Measurements from ENCODE around the gene PPP4C.
"Not testable (repeated sequence)": the region's sequence is repeated elsewhere in the genome, so short reads cannot be mapped to it uniquely, and the experiment has no call there.

Gene PPP4C

DNA sequence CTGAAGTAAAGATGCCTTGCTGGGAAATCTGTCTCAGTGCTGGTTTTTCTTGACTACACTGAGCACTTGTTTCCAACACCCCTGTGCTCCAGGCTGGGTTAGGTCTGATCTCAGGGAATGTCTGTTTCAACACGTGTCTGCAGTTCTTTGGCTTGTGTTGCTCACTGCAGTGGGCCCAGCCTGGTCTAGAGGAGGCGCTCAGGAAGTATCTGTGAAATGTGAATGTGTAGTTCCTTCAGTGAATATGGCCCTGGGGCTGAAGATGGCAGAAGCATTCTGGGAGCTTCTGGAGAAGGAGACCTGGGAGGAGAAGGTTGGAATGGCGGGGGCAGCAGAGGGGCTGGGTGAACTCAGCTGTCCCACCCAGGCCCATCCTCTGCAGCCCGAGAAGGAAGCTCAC is 28.3 kb downstream of the PPP4C start:
- DNase-seq, result no peak

DNA sequence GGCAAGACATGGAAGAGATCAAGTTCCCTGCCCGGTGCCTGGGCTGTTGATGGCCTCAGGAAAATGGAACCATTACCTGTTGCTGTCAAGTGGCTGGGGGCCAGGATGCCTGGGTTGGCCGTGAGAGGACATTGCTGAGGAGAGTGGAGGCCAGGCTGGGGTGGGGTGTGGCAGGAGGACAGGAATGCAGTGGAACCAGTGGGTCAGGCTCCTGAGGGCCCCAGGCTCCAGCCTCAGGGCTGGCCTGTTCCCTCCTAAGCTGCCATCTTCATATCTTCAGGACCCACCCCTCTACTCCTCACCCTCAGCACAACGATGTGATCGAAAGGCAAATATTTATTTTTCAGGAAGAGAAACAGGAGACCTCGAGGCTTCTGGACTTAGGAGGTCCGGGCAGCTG is 28.7 kb downstream of the PPP4C start:
- no peak for DNase-seq

DNA sequence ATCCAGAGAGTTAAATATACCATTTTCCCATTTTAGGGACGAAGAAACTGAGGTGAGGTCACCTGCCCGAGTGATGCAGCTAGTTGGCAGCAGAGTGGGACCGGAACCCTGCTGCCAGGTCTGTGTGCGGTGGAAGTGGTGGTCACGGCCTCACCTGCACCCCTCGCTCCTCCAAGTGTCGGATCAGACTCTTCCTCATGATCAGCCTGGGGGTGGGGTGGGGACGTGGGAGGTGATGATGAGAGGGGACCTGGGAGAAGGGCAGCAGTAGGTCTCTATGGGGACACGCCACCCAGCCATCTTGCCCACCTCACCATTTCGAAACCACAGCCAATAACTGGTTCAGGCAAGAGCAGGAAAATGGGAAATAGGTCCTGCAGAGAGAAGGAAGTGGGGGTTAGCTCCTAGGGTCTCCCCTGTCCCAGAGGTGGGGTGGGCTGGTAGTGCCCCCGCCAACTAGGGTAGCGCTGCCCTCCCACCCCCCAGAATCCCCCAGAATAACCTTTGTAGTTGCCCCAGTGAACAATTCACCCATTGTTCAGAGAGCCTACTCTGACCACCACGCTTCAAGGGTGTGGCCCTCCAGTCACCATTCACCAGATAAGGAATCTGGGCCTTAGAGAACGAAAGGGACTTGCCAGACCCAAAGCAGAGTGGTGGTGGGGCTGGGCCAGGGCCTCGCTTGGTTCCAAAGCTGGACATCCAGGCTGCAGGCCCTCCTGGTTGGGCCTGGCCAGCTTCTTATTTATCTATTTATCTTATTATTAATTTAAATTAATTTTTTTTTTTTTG is 32.5 kb downstream of the PPP4C start:
- no peak for DNase-seq

DNA sequence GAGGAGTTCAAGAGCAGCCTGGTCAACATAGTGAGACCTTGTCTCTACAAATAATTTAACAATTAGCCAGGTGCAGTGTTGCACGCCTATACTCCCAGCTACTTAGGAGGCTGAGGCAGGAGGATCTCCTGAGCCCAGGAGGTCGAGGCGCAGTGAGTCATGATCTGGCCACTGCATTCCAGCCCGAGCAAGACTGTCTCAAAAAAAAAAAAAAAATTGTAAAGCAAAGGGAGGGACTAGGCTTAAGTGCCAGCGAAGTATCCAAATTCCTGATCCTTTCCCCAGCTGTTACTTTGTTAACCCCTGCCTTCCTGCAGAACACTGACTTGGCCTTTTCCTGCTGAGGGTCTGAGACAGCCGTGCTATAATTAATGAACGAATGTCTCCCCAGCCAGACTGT is 34.9 kb downstream of the PPP4C start:
- no peak for DNase-seq

DNA sequence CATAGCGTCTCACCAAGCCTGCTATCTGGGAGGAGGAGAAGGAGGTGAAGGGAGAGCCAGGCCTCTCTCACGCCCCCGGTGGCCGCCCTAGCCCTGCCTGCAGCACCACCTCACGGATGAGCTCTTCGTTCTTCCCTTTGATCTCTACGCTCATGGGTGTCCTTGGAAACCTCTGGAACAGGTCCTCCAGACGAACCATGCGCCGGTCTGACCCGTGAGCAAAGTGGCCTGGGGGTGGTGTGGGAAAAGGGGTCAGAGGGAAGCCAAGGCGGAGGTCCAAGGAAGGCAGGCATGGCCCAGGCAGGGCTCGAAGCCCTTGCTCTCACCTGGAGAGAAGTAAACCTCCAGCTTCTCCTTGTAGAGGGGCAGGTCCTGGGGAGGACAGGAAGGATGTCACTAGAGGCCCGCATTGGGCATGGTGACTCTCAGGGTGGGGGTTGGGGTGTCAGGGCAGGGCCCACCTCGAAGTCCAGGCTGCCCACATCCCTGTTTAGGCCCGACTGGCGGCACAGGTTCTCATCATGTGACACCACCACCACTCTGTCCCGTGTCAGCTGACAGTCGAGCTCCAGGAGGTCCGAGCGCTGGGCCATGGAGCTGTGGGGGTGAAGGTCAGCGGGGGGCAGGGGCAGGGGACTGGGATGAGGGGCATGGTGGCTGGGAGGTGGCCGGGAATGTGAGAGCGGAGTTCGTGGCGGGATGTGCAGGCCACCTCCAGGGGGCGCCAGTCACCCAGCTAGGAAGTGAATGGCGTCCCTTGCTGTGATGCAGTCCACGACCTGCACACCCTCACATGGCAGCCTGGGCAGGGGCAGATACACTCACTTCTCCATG is 36.6 kb downstream of the PPP4C start:
- DNase-seq, result no peak

DNA sequence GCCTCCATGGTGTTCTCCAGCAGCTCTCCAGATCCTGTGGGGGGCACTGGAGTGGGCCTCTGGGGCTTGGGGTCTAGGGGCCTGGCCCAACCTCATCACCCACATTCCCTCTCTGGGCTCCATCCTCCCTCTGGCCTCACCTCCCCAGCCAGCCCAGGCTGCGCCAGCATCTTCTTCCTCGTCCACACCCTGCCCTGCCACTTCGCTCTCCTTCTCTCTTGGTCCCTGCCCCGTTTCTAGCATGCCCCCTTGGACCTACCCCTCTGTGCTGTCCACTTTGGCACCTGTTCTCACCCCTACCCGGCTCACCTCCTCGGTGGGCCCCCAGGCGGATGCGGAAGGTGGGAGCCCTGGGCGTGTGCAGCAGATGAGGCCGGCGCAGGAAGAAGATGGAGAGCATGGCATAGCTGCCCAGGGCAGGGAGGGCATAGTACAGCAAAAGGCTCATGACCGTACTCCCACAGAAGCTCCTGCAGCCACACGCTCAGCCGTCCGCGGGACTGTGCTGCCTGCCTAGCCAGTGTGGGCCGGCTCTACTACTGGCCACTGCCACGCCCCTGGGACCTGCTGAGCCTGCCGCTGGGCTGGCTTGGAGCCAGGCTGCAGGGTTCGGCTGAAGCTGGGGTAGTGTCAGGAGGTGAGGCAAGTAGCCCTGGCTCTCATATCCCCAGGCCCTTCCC is 37.4 kb downstream of the PPP4C start, which contains the start of gene GDPD3:
TSS of gene GDPD3 (minus strand) at position 507 of the 680 bp plus-strand sequence. CDS start at position 448, 59 bp downstream.
- DNase-seq, result no peak

DNA sequence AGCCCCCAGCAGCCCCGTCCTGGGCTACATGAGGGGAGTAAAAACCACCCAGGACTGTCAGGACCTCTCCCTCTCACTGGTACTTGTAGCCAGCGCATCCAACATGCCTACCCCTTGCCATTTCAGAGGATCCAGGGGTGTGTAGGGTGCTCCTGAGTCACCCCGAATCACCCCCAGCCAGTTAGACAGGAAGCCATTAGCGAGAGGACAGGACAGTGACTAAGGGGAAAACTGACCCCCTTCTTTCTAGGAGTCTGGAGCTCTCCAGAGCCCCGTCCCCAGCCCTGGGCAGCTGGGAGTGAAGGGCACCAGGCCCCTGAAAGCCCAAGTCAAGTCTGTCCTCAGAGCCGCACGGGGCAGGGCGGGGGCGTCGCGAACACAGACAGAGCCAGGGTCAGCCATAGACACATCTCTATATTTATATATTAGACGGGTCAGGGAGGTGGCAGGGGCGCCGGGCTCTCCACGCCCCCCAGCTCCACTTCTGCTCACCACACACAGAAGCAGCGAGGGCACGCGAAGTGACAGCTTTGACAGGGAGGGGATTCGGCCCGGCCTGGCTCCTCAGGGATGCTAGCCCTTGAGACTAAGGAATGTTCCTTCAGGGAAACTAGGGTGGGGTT is 38.0 kb downstream of the PPP4C start:
- no peak for DNase-seq

DNA sequence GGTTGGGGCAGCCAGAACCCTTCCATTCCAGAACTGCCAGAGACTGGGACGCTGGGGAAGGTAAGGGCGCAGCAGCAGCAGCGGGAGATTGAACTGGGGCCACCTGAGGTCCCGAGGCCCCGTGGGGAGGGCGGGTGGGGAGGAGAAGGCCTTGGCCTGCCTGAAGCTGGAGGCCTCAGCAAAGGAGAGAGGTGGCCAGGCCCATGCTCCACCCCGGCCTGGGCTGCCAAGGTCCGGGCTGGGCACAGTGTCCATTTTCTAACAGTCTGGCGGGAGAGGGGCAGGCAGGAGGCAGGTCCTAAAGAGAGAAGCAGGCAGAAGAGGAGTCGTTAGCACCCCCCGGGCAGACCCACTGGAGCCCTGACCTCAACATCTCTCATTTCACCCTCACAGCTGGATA is 38.6 kb downstream of the PPP4C start:
- DNase-seq, result no peak

DNA sequence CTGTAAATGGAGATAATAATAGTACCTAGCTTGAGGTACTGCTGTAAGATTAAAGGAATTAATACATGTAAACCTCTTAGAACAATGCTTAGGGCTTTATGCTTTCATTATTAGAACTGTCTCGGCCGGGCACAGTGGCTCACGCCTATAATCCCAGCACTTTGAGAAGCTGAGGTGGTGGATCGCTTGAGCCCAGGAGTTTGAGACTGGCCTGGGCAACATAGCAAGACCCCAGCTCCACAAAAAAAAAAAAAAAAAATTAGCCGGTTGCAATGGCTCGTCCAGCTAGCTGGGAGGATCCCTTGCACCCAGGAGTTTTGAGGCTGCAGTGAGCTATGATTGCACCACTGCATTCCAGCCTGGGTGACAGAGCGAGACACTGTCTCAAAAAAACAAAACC is 39.0 kb downstream of the PPP4C start:
- not testable (repeated sequence) for DNase-seq

DNA sequence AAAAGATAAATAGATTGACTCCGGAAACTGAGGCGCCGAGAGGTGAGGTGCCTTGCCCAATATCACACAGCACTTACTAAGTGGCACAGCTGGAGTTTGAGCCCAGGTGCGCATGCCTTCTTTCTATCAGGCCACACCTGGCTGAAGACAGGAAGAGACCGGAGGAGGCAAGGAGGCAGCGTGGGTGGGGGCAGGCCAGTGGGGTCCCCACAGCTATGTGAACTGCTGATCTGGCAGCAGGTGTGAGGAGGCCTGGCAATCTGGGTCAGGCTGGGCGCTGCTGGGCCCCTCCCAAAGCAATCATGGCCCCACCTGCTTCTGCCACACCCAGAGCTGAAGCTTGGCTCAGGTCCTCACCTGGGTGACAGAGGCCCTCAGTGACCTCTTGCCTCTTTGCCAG is 39.4 kb downstream of the PPP4C start:
- DNase-seq, result no peak

DNA sequence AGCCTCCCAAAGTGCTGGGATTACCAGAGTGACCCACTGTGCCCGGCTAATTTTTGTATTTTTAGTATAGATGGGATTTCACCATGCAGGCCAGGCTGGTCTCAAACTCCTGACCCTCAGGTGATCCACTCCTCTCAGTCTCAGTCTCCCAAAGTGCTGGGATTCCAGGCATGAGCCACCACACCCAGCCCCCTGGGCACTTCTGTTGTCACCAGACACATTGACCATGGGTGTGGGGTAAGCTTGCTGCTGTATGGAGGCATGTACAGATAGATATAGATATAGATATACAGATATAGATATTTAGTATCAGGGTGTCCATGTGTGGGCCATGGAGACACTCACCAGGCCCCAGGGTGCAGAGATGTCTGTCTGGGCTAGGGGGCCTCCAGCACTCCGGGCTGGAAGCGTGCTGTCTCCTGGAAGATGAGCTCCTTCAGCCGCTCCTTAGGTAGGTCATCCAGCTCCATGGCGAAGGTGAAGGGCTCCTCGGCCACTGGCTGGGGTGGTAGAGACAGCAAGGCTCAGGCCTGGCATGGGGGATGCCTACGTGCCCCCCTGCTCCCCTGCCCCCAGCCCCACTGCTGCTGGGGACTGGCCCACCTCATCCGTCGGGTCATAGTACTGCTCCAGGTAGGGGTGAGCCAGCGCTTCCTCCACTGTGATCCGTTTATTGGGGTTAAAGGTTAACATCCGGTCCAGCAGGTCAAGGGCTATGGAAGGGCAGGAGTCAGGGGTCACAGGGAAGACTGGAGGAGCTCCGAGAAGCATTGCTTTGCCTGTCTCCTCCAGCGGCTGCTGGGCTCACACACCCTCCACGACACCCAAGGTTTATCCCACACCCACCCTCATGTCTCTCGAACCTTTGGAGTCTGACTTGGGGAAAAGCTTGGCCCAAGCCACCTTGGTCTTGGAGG is 40.8 kb downstream of the PPP4C start:
- no peak for DNase-seq

DNA sequence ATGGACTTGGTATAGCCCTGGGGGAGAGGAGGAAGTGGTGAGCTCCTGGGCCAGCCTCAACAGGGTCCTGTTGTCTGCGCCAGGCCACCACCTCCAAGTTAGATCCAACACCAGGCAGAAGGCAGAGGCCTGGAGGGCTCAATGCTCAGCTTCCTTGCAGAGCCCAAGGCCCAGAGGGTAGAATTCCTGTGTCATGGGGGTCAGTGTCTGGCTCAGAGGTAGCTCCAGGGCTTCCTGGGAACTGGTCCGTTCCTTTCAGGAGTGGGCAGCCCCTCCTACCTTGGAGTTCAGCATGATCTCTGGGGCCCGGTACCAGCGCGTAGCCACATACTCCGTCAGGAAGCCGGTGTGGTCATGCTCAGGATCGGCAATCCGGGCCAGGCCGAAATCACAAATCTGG is 42.0 kb downstream of the PPP4C start:
- no peak for DNase-seq

DNA sequence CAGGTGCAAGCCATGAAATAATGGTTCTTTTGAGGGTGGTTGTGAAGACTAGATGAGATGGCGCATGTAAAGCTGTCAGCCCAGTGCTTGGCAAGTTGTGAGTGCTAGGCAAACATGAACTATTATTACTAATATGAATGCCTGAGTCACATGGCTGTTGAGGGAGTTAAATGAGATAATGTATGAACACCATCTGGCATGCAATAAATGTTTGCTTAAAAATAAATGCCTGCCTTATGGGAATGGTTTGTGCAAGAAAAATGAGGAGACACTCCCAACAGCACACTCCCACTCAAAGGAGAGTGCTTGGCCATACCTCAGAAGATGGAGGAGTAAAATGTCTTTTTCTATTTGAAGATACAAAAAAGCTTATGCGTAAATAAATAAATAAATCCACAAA is 43.6 kb downstream of the PPP4C start:
- no peak for DNase-seq

DNA sequence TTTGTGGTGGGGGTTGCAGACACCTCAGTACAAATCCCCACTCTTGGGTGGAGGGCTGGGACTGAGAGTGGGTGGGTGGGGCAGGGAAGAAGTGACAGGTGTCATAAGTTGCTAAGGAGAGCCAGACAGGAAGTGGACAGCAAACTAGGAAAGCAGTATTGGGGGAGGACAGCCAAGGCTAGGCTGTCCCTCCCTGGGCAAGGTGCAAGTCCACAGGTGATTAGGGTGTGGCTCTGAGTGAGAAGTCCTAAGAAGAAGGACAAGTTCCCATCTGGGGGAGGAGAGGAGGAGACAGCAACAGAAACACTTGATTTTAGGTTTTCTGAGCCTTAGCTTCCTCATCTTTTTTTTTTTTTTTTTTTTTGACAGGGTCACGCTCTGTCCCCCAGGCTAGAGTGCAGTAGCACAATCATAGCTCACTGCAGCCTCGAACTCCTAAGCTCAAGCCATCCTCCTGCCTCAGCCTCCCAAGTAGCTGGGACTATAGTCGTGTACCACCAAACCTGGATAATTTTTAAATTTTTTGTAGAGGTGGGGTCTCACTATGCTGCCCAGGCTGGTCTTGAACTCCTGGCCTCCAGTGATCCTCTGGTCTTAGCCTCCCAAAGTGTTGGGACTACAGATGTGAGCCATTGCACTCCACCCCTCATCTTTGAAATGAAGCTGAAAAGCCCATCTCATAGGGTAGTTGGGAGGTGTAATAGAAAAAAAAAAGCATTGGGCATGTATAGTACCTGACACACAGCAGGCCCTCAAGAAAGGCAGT is 44.7 kb downstream of the PPP4C start:
- DNase-seq, result no peak

DNA sequence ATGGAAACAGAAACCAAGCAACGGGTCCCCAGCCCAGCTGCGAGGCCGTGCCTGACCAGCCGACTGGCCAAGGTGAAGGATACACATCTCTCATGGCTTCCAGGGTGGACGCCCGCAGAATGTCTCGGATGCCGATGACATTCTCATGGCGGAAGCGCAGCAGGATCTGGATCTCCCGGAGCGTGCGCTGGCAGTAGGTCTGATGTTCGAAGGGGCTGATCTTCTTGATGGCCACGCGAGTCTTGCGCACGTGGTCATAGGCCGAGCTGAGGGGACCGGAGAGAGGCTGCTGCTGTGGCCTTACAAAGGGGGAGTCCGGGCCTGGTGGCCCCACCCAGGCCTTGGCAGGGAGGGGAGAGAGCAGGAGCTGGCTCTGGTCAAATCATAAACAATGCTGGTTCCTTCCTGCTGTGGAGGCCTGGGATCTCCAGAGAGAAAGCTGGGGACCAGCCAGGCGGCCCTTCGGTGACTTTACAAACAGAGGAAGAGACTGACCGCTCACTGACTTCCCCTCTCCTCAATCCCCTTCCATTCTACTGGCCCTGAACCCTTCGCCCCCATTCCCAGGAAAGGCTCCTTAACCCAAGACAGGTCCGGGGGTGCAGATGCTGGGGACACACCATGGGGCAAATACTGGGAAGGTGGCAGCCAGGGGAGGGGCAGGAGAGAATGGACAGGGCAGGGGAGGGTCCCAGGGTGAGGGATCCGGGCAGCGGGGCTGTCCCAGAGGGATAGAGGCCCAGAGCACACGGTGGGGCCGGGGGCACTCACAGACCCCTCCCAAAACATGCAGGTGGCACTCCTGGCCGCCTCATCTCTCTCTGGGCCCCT is 46.2 kb downstream of the PPP4C start:
- DNase-seq, result no peak

DNA sequence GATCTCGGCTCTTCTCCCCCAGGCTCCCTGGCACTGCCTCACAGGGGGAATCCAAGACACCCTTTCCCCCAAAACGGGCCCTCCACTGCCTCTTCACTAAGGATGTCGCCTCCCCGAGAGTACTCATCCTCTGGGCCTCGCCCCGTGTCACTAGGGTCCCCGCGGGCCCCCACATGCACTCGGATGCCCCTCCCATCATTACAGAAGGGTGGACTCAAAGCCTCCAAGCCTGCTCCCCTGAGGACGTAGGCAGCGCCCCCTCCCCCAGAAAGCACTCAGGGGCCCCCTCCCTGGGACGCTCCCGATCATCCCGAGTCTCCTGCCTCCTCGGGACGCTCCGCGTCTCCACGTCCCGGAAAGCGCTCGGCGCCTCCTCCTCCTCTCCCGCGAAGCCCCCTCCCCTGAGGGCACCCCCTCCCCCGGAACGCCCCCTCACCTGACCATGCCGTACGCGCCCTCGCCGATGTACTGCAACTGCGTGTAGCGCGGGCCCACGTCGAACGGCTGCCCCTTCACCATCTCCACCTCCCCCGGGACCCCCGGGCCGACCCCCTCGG is 46.9 kb downstream of the PPP4C start:
- DNase-seq, result no peak

DNA sequence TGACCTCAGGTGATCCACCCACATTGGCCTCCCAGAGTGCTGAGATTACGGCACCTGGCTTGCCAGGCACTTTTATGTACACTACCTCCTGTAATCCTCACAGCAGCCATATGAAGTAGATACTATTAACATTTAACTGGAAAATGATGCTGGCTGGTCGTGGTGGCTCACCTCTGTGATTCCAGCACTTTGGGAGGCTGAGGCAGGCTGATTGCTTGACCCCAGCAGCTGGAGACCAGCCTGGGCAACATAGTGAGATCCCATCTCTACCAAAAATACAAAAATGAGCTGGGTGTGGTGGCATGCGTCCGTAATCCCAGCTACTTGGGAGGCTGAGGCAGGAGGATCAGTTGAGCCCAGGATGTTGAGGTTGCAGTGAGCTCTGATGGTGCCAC is 49.2 kb downstream of the PPP4C start:
- no peak for DNase-seq

DNA sequence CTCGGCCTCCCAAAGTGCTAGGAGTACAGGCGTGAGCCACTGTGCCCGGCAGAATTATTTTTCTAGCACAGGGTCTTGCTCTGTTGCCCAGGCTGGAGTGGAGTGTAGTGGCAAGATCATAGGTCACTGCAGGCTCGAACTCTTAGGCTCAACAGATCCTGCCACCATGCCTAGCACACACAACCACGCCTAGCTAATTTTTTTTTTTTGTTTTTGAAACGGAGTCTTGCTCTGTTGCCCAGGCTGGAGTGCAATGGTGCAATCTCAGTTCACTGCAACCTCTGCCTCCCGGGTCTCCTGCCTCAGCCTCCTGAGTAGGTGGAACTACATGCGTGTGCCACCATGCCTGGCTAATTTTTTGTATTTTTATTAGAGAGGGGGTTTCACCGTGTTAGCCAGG is 49.9 kb downstream of the PPP4C start:
- not testable (repeated sequence) for DNase-seq

DNA sequence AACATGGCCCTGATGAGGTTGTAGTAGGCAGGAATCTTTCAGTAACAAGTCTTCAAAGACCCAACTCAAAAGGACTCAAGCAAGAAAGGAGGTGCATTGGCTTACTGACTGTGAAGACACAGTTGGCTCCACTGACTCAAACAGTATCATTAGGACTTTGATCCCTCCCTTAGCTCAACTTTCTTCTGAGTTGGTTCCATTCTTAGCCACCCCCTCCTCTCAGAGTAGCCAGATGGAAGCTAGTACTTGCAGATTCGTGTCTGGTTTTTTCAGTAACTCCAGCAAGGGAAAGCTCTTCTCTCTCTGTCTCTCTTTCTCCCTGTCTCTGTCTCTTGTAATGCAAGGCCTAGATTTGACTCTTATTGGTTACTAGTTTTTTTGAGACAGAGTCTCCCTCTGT is 52.2 kb downstream of the PPP4C start:
- DNase-seq, result no peak

DNA sequence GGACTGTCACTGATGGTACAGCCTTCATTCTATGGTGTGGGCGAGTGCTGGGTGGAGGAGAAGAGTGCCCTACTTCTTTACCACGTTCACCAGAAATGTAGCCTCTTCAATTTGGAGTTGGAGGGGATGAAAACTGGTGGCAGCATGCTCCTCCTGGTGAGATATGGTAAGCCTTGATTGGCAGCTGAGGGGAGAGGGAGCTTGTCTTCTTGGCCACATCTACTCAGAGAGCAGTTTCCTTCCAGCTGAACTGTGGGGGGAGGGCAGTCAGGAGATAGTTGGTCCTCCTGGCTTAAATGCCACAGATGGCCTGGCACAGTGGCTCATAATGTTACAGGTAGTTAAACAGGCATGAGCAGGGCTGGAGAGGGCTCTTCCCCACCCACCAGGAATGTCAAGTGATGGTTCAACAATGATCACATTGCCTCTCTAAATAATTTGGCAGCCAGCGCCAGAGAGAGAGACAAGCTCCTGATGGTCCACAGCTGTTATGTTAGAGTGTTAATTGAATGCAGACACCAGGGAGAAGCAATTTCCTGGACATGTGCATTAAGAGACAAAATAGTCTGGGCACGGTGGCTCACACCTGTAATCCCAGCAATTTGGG is 56.2 kb downstream of the PPP4C start:
- DNase-seq, result peak; percentile 89
